Stimulated activated CD8-positive, alpha-beta memory T cell treated with anti-CD3 and anti-CD28 coated beads, Interleukin-15, amount 100 ng/mL, for 24 hours (primary cell): ENCODE measurements around the gene FAM98B.
"Not testable (repeated sequence)": the region's sequence is repeated elsewhere in the genome, so short reads cannot be mapped to it uniquely, and the experiment has no call there.

Experiments used
- DNase-seq: peaks from one replicate; pipeline ENCODE4 v3.0.0-alpha.2; 2020; ENCODE audit warnings: low read depth

The FAM98B gene

GRCh38 chr15:38453971-38454695 is at the start of gene FAM98B:
Gene FAM98B (plus strand): TSS chr15:38454127. CDS start chr15:38454162, 35 bp downstream.
- peak; percentile 88 for DNase-seq

GRCh38 chr15:38406436-38406835 is 47.5 kb upstream of the FAM98B start:
- no peak for DNase-seq

- DNase-seq, result no peak
Observed at GRCh38 chr15:38408576-38408975, 45.4 kb upstream of the FAM98B start.

GRCh38 chr15:38411902-38412301 is 42.0 kb upstream of the FAM98B start:
- no peak for DNase-seq

- no peak for DNase-seq
Observed at GRCh38 chr15:38412466-38412865, 41.5 kb upstream of the FAM98B start.

DNA sequence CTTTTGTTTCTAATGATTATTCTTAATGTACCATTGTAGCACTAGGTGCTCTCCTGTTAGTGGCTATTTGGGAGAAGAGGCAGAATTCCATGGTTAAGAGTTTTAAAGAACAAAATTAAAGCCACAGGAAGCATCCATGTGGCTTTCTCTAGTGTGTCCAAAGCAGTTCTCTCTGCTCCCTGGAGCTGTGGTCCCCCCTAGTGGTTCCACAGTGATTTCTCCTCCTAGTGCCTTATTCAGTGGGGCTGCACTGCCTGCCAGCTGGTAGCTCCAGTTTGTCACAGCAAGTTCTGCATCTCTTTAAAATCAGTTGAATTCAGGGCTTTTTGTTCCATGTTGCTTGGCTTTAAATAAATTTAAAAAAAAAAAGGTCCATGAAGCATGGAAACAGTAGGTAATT is 39.6 kb upstream of the FAM98B start:
- no peak for DNase-seq

- no peak for DNase-seq
Observed at GRCh38 chr15:38421069-38421690, 32.7 kb upstream of the FAM98B start.

- DNase-seq, result no peak
Observed at GRCh38 chr15:38424101-38424552, 29.8 kb upstream of the FAM98B start.

DNA sequence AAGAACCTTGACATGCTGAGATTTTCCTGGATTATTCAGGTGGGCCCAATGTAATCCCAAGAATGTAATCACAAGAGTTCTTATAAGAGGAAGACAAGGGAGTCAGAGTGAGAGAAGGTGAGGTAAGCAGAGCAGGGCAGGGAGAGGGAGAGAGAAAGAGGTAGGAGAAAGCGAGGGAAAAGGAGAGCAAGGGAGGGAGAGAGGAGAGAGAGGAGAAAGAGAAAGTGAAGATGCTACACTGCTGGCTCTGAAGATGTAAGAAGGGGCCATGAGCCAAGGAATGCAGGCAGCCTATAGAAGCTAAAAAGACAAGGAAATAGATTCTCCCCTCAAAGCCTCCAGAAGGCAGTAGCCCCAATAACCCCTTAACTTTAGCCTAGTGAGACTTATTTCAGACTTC is 28.7 kb upstream of the FAM98B start:
- no peak for DNase-seq

GRCh38 chr15:38427380-38427779 is 26.5 kb upstream of the FAM98B start:
- DNase-seq, result no peak

GRCh38 chr15:38430106-38430760 is 23.7 kb upstream of the FAM98B start:
- DNase-seq, result no peak

DNA sequence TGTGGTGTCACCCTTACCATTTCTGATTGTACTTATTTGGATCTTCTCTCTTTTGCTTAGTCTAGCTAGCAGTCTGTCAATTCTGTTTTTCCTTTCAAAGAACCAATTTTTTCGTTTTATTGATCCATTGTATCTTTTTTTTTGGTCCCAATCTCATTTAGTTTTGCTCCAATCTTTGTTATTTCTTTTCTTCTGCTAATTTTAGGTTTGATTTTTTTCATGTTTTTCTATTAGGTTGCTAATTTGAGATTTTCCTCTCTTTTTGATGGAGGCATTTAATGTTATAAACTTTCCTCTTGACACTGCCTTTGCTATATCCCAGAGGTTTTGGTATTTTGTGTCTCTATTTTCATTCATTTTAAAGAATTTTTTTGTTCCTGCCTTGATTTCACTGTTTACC is 16.9 kb upstream of the FAM98B start:
- DNase-seq, result no peak

- not testable (repeated sequence) for DNase-seq
Observed at GRCh38 chr15:38437603-38438002, 16.3 kb upstream of the FAM98B start.

GRCh38 chr15:38438031-38438986 is 15.6 kb upstream of the FAM98B start:
- no peak for DNase-seq

DNA sequence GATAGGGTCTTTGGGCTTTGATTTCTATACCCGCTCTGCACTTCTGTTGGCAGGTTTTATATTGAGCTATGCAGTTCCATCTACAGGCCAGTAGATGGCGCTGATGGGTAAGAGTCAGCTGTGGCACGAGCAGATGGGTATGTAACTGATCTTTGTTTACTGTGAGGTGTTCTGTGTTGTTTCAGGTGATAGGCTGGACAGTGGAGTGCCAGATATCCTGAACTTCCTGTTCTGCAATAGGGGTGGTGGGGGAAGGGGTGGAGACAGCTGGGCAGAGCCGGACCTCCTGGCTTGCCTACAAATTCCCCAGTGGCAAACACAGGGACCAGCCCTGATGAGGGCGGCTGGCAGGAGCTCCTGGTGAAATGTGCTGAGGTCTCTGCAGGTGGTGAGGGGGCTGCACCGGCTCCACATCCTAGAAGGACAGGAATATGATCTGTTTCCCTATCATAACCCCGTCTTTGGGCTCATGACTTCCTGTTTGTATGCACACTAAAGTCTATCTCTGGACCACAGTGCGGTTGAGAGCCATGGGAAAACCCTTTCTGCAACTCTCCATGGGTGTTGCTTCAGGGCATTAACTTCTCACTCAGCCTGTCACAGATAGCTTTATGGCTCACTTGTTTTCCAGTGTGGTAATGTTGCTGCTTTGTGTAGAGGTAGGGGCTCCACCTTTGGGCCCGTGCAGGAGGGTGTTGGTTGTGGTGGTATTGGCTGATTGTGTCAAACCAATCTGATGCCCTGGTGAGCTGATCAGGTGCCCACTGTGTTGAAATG is 13.4 kb upstream of the FAM98B start:
- DNase-seq, result no peak

DNA sequence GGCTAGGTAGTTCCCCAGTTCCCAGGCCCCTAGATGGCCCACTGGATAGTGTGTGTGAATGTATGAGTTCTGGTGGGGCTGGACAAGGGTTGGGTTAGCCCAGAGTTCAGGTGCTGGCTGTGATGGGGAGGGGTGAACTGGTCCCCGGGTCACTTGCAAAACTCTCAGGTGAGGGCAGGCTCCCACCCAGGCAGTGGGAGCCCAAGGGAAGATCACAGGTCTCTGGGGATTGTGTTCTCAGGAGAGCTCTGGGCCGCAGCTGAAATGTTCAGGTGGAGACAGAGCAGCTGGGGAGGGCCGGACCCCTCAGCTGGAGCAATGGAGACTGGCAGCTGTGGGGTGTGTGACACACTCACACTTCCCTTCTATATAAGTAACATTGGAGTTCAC is 12.8 kb upstream of the FAM98B start:
- no peak for DNase-seq

GRCh38 chr15:38454696-38455090 is 766 bp downstream of the FAM98B start:
- DNase-seq, result no peak

- no peak for DNase-seq
Observed at GRCh38 chr15:38455092-38455491, 1.2 kb downstream of the FAM98B start.

GRCh38 chr15:38458646-38459045 is 4.7 kb downstream of the FAM98B start:
- DNase-seq, result no peak

DNA sequence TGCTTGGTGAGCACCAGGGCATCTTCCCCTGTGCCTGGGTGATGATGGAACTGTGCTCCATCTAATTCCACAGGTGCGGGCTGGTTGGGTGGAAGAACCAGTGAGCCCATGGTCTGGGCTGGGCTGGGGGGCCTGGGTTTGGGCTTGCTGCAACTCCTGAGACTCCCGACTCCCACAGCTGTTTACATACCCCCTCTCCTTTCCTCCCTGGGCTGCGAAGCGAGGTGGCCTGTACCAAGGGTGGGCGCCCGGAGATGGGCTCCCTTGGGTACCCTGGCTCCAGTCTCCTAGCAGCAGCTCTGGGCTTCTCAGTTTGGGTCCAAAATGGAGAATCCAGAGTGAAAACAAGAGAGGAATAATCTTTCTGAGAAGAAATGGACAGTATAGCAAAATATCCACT is 5.6 kb downstream of the FAM98B start:
- DNase-seq, result no peak

DNA sequence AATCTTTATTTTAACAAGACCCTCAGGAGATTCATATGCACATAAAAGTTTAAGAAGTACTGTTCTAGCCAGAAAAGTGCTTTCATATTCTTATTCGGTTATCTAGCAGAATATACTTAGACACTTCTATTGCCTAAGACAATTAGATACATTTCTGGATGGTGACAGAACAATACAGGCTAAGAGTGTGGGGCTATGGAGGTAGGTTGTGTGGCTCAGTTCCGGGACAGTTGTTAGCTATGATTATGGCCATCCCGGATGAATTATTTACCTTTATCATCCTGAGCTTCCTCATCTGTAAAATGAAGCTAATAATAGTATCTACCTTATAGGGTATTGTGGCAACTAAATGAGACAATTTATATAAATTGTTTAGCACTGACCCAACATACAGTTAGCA is 6.6 kb downstream of the FAM98B start:
- DNase-seq, result no peak
